DOHH2 (cell line): ENCODE measurements around the gene CD164.

Experiments used
- CTCF ChIP-seq: fragments of 200-600 bp; sonication (generic); IDR thresholded peaks from one replicate; pipeline ENCODE4 v1.5.1; 2014; ENCODE audit warnings: antibody characterized with exemption, mild to moderate bottlenecking, low read depth, low read length; ENCODE audit not compliant: poor library complexity, severe bottlenecking
- EZH2phosphoT487 ChIP-seq: fragments of 200-600 bp; sonication (generic); IDR thresholded peaks from 2 replicates; pipeline ENCODE4 v1.6.1; 2017; ENCODE audit warnings: borderline replicate concordance, mild to moderate bottlenecking, antibody characterized with exemption, low read length, moderate library complexity, mixed read lengths

- TF ChIP-seq CTCF, result peak; percentile 73
- TF ChIP-seq EZH2phosphoT487, result no peak
Measured at GRCh38 chr6:109382576-109383437, 540 bp upstream of the CD164 start.
